Activated CD8-positive, alpha-beta memory T cell treated with anti-CD3 and anti-CD28 coated beads, Interleukin-2, amount 50 U/mL, for 24 hours (primary cell): ENCODE data around the gene METTL9.
"Not testable (repeated sequence)": the region's sequence is repeated elsewhere in the genome, so short reads cannot be mapped to it uniquely, and the experiment has no call there.

Source experiments
- DNase-seq: peaks from one replicate; pipeline ENCODE4 v3.0.0-alpha.2; 2020; ENCODE audit errors: extremely low read depth

The METTL9 gene

GRCh38 chr16:21663889-21664647 lies 64.7 kb downstream of the METTL9 start, which contains the start of gene OTOA:
TSS of gene OTOA (plus strand) at chr16:21663968. CDS start at chr16:21678515, 14,547 bp downstream.
- DNase-seq, result no peak

- DNase-seq, result no peak
Observed at GRCh38 chr16:21664801-21665492, 65.6 kb downstream of the METTL9 start.

- no peak for DNase-seq
Observed at GRCh38 chr16:21666772-21667171, 67.4 kb downstream of the METTL9 start.

GRCh38 chr16:21667575-21667974 lies 68.2 kb downstream of the METTL9 start:
- no peak for DNase-seq

GRCh38 chr16:21673469-21673868 lies 74.1 kb downstream of the METTL9 start:
- no peak for DNase-seq

GRCh38 chr16:21674456-21674855 lies 75.1 kb downstream of the METTL9 start:
- not testable (repeated sequence) for DNase-seq

GRCh38 chr16:21680714-21681113 lies 81.3 kb downstream of the METTL9 start:
- DNase-seq, result not testable (repeated sequence)

GRCh38 chr16:21683184-21683583 lies 83.8 kb downstream of the METTL9 start:
- no peak for DNase-seq

- DNase-seq, result no peak
Observed at GRCh38 chr16:21684199-21684598, 84.8 kb downstream of the METTL9 start.

- DNase-seq, result no peak
Observed at GRCh38 chr16:21685034-21685455, 85.7 kb downstream of the METTL9 start.

GRCh38 chr16:21689107-21689506 lies 89.7 kb downstream of the METTL9 start:
- DNase-seq, result no peak

GRCh38 chr16:21690967-21691366 lies 91.6 kb downstream of the METTL9 start:
- not testable (repeated sequence) for DNase-seq

GRCh38 chr16:21694609-21695008 lies 95.2 kb downstream of the METTL9 start:
- no peak for DNase-seq

- DNase-seq, result no peak
Observed at GRCh38 chr16:21697032-21697431, 97.7 kb downstream of the METTL9 start.

- no peak for DNase-seq
Observed at GRCh38 chr16:21698169-21699032, 99.0 kb downstream of the METTL9 start.

GRCh38 chr16:21701271-21701670 lies 101.9 kb downstream of the METTL9 start:
- DNase-seq, result no peak

- DNase-seq, result no peak
Observed at GRCh38 chr16:21702276-21702675, 102.9 kb downstream of the METTL9 start.

GRCh38 chr16:21703156-21703555 lies 103.8 kb downstream of the METTL9 start:
- DNase-seq, result no peak

- no peak for DNase-seq
Observed at GRCh38 chr16:21703589-21704174, 104.3 kb downstream of the METTL9 start.

- DNase-seq, result no peak
Observed at GRCh38 chr16:21704266-21704665, 104.9 kb downstream of the METTL9 start.

- DNase-seq, result no peak
Observed at GRCh38 chr16:21704733-21705132, 105.4 kb downstream of the METTL9 start.
